Measurements from ENCODE around the gene BEX3.

DNA sequence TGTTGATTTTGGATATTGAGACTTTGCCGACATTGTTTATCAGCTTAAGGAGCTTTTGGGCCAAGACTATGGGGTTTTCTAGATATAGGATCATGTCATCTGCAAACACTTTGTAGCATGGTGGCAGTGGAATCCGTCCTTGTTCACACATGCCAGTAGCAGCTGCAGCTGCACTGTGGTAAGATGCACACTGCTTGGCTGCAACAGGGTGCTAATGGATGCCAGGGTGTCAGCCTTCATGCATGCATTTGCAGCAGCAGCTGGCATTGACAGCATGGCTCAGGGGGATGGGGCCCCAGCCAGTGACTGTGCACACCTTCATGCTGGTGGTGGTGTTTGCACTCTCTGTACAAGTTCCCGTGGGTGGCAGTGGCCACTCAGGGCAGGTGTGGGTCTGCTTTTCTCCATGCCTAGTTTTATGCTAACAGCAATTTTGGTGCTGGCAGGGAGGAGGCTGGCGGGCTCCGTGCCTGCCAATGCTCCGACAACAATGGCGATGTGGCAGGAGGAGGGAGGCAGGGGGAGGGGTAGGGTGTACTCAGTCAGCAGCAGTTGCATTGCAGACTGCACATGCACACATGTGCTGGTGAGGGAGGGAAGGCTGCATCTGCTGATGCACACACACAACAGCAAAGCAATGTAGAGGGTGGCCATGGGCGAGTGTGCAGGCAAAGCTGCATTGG lies 37.5 kb downstream of the BEX3 start:
- TF ChIP-seq POLR2AphosphoS5 (IDR thresholded peaks at IDR 0.05; ENCODE audit: low read depth) (no peak), EZH2 (IDR thresholded peaks at IDR 0.05; ENCODE audit: low read depth, unreplicated experiment) (no peak), EZH2phosphoT487 (IDR thresholded peaks at IDR 0.05; ENCODE audit: unreplicated experiment) (no peak), NANOG (IDR thresholded peaks at IDR 0.05; ENCODE audit: borderline replicate concordance) (no peak), ZNF331 (CRISPR knock-in tag; IDR thresholded peaks at IDR 0.05; ENCODE audit: low read depth) (no peak), CREB1 (CRISPR knock-in tag; IDR thresholded peaks at IDR 0.05; ENCODE audit: low read depth) (no peak)
- TF ChIP-seq, protein P1, sequence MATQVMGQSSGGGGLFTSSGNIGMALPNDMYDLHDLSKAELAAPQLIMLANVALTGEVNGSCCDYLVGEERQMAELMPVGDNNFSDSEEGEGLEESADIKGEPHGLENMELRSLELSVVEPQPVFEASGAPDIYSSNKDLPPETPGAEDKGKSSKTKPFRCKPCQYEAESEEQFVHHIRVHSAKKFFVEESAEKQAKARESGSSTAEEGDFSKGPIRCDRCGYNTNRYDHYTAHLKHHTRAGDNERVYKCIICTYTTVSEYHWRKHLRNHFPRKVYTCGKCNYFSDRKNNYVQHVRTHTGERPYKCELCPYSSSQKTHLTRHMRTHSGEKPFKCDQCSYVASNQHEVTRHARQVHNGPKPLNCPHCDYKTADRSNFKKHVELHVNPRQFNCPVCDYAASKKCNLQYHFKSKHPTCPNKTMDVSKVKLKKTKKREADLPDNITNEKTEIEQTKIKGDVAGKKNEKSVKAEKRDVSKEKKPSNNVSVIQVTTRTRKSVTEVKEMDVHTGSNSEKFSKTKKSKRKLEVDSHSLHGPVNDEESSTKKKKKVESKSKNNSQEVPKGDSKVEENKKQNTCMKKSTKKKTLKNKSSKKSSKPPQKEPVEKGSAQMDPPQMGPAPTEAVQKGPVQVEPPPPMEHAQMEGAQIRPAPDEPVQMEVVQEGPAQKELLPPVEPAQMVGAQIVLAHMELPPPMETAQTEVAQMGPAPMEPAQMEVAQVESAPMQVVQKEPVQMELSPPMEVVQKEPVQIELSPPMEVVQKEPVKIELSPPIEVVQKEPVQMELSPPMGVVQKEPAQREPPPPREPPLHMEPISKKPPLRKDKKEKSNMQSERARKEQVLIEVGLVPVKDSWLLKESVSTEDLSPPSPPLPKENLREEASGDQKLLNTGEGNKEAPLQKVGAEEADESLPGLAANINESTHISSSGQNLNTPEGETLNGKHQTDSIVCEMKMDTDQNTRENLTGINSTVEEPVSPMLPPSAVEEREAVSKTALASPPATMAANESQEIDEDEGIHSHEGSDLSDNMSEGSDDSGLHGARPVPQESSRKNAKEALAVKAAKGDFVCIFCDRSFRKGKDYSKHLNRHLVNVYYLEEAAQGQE (IDR thresholded peaks at IDR 0.05; ENCODE audit: unreplicated experiment) = no peak
- TF ChIP-seq, protein P2, sequence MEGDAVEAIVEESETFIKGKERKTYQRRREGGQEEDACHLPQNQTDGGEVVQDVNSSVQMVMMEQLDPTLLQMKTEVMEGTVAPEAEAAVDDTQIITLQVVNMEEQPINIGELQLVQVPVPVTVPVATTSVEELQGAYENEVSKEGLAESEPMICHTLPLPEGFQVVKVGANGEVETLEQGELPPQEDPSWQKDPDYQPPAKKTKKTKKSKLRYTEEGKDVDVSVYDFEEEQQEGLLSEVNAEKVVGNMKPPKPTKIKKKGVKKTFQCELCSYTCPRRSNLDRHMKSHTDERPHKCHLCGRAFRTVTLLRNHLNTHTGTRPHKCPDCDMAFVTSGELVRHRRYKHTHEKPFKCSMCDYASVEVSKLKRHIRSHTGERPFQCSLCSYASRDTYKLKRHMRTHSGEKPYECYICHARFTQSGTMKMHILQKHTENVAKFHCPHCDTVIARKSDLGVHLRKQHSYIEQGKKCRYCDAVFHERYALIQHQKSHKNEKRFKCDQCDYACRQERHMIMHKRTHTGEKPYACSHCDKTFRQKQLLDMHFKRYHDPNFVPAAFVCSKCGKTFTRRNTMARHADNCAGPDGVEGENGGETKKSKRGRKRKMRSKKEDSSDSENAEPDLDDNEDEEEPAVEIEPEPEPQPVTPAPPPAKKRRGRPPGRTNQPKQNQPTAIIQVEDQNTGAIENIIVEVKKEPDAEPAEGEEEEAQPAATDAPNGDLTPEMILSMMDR (conservative IDR thresholded peaks at IDR 0.05; ENCODE audit: low read depth in 2 of 2) = no peak

Data from GM23338 (cell line).